ENCODE data around the gene GPR135.

GPR135 gene

GRCh38 chr14:59465316-59466135 lies at the start of gene GPR135:
Gene GPR135 (minus strand): TSS chr14:59465380. CDS start chr14:59465226, 154 bp downstream.
- Histone ChIP-seq H3K4me3 (peak within 1 kb of the TSS; percentile 80), H3K27ac (peak within 1 kb of the TSS; percentile 90 to 92)
- no peak for TF ChIP-seq CTCF (IDR thresholded peaks at IDR 0.05)
- DNase-seq (ENCODE audit: low spot score), result peak; percentile 82

GRCh38 chr14:59511916-59512575 lies 46.9 kb upstream of the GPR135 start:
- H3K4me3 ChIP-seq, result no peak overlapping the region
- DNase-seq (ENCODE audit: low spot score), result no peak

GRCh38 chr14:59510966-59511365 lies 45.8 kb upstream of the GPR135 start:
- no peak for DNase-seq (ENCODE audit: low spot score)
- H3K4me3 ChIP-seq, result no peak overlapping the region
- no peak overlapping the region for H3K27ac ChIP-seq
- TF ChIP-seq CTCF (IDR thresholded peaks at IDR 0.05), result no peak

More at GRCh38 chr14:59511916-59512575, 46.9 kb upstream of the GPR135 start:
- no peak for TF ChIP-seq CTCF (IDR thresholded peaks at IDR 0.05)
- no peak overlapping the region for H3K27ac ChIP-seq

DNA sequence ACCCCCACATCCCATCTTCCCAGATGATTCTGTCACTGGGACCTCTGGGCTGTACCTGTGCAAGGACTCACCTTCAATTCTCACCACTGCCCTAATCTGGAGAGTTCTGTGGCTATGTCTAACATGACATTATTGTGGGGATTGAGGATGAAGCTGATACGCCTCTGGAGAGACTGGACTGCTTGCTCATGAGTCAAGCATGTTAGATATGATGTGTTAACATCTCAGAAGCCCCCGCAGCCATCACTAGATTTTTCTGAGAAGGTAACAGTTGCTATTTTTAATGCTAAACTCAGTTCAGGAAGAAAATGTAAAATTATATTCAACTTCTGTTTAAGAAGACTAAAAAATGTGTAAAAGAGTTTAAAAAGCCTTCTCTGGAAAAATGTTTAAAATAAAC lies 44.8 kb upstream of the GPR135 start:
- H3K27ac ChIP-seq, result no peak overlapping the region
- no peak overlapping the region for H3K4me3 ChIP-seq
- DNase-seq (ENCODE audit: low spot score), result no peak
- no peak for TF ChIP-seq CTCF (IDR thresholded peaks at IDR 0.05)

DNA sequence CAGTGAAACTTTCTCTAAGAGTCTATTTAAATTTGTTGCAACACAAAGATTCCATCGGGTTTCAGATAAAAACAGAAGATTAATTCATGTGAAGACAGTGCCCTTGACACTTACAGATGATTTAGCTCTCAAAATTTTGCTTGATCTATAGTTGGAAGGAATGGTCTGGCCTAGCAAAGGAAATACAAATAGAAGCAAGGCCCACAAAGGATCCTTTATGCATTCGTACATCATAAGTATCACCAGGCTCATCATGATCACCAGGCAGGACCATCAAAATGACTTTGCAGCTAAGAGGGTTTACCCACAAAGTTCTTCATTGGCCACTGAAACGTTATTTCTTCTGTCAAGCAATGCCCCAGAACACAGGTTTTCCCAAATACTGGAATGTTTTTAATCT lies 43.9 kb upstream of the GPR135 start:
- TF ChIP-seq CTCF (IDR thresholded peaks at IDR 0.05), result no peak
- no peak overlapping the region for H3K4me3 ChIP-seq
- no peak for DNase-seq (ENCODE audit: low spot score)
- no peak overlapping the region for H3K27ac ChIP-seq

DNA sequence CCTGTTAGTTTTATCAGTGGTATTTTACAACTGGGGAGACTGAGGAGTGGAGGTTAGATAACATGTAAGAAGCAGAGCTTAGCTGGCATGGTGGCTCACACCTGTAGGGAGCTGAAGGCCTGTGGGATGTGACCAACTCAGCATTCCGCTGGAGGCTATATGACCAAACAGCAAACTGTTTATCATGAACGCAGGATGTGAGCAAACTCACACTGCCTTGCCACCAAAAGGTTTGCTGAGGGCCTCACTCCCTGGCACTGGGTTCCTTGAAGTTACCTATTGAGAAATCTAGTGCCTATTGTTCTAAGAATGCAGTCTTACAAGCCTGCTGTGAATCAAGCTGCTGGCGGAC lies 42.5 kb upstream of the GPR135 start:
- no peak for DNase-seq (ENCODE audit: low spot score)
- Histone ChIP-seq H3K4me3 (no peak overlapping the region), H3K27ac (no peak overlapping the region)
- no peak for TF ChIP-seq CTCF (IDR thresholded peaks at IDR 0.05)
